Measurements from ENCODE around the gene MST1R.
"Not testable (repeated sequence)": the region's sequence is repeated elsewhere in the genome, so short reads cannot be mapped to it uniquely, and the experiment has no call there.

The MST1R gene

DNA sequence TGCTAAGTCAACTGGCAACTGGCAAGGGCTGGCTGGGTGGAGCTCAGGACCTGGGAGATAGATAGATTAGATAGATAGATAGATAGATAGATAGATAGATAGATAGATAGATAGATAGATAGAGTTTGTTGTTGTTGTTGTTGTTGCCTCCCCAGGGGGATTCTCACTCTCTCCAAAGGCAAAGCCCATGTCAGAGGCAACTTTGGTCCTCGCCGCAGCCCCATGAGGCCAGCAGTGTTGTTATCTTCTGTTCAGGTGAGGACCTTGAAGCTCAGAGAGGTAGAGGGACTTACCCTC, 7.4 kb upstream of the MST1R start:
- FAIRE-seq = no peak

DNA sequence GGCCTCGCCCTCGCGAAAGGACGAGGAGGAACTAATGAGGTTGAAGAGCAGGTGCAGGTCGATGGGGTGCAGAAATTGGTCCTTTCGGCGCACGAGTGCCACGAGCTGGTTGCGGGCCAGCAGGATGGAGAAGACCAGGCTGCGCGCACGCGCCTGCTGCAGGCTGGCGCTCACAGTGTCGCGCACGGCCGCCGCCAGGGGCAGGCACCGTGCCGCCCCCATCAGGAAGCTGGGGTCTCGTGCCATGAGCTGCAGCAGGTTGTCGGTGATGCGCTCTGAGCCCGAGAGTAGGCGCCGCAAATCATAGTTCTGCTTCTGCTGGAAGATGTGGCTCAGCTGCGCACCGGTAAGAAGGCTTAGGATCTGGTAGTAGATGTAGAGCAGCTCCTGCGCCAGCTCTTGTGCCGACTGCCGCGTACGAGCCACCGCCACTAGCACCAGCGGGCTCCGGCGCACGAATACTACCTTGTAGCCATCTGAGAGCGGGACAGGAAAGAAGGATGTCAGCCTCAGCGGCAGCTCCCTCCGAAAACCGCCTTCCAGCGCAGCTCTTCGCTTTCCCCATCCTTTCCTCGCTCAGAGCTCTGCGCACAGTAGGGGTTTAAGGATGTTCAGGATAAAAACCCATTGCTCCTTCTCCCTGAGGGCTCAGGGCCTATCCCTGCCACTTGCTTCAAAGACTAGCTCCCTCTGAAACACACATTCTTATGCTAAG, 6.9 kb upstream of the MST1R start:
- FAIRE-seq = no peak

- FAIRE-seq = no peak
Measured at GRCh38 chr3:49908373-49909199, 4.9 kb upstream of the MST1R start.

DNA sequence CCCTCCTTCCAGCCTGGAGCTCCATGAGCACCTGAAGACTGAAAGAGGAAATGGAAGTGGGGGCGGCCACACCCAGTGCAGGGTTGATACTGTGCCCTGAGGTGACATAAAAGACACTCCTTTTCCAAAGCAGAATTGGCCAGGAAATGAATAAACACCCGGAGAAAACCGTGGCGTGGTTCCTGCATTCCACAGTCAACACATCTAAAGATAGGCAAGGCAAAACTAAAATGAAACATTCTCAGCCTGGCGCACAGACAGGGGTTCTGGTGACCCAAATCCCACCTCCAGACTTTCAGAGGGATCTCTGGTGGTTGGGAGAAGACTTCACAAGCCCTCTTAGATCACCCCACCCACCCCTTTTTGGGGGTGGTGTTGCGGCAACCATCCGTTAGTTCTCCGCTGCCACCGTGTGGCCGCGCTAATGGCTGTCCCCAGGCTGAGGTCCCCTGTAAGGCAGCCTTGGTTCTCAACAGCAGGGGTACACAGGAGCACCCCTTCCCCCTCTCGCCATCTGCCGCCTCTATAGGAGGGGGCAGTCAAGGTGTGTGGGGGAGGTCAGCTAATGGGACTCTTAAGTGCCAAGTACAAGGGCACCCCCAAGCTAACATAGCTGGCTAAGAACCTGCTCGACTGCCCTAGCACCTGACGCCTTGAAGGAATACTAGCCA, 2.5 kb upstream of the MST1R start:
- FAIRE-seq = no peak

GRCh38 chr3:49904448-49904847, 775 bp upstream of the MST1R start:
- FAIRE-seq = not testable (repeated sequence)

GRCh38 chr3:49902511-49903345, 945 bp downstream of the MST1R start:
- no peak for FAIRE-seq

DNA sequence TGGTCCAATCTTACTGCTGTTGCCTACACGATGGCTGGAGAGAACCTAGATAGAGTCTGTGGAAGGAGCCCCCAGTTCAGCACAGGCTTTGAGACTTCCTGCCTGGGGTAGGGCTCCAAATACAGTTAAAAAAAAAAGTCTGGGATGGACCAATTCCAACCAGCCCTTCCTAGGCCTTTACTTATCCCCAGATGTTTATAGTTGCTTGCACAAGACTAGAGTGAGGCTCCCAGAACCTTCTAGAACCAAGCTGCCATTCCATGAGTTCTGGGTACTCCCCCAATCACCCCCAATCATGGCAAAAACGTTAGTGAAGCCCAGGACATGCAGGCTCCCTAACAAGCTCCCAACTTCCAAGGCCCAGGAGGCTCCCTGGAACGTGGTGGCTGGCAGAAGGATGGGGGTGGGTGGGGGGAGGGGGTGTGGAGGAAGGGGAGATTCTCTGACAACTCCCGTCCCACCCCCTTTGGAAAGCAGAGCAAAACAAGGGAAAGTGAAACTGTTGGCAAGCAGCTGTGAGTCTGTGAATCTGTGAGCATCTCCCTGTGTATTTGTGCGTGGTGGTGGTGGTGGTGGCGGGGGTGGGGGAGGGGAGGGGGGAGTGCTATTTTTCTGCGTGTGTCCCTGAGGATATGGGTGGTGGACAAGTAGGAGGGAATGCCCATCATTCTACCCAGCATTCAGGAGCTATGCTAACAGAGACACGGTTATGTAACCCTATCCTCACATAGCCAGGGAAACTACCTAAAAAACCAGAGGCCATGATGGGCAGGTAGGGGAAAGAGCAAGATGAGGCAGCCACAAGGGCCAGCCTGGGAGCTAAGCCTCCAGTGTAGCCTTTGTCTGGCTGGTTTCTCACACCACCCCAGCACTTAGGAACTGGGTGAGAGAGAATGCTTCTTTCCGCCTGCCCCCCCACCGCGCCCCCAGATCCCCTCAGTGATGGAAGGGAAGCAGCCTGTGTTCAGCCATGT, 2.0 kb downstream of the MST1R start:
- FAIRE-seq = no peak

- no peak for FAIRE-seq
Measured at GRCh38 chr3:49900491-49901153, 3.1 kb downstream of the MST1R start.

- no peak for FAIRE-seq
Measured at GRCh38 chr3:49899815-49900214, 3.9 kb downstream of the MST1R start.

DNA sequence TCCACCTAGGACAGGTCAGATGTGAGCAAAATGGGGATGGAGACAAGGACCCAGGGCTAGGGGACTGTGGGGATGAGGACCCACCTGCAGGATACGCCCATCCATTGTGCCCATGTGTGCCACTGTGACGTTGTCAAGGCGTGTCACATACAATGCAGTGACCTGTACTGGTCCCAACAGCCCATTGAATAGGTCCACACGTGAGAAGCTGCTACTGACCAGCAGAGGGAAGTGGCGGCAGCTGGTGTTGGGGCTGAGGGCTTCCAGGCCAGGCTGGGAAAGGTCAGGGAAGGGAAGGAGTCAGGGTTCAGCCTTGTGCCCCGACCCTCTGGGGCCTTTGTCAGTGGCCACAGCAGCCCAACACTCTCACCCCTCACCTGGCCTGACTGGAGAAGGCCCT, 4.7 kb downstream of the MST1R start:
- no peak for FAIRE-seq

DNA sequence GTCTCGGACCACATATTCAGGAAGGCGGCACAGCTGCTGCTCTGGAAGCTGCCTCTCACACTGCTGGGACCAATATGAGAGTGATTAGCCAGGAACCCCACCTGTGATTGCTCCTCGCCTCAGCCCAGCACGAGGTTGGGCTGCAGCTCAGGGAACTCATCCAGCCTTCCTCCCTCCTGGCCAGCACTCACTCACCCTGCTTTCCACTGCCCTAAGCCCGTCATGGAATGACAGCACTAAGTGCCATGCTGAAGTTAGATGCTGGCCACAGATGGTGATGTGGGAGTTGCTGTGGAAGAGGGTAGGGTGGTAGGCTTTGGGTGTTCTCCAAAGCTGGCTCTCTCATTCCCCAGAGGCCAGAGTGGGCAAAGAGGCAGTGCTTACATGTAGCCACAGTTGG, 7.3 kb downstream of the MST1R start:
- FAIRE-seq = no peak

DNA sequence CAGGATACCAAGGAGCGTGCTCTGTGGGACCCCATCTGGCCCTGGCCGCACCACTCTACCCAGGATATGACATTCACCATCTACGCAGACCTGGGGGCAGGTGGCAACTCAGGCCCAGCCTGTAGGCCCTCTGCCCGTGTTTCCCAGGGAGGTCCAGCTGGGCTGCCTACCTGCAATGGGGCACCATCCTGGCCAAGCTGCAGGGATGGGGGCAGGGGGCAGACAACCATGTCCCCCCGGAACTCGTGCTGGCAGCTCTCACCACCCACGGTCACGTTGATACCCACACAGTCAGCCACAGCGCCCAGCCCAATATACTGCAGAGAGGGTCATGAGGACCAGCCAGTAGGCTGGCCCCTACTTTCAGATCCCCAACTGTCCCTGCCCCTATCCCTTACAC, 7.9 kb downstream of the MST1R start:
- no peak for FAIRE-seq

- no peak for FAIRE-seq
Measured at GRCh38 chr3:49889296-49889695, 14.4 kb downstream of the MST1R start.

- FAIRE-seq = no peak
Measured at GRCh38 chr3:49886922-49887265, 16.8 kb downstream of the MST1R start.

GRCh38 chr3:49883998-49884397, 19.7 kb downstream of the MST1R start:
- no peak for FAIRE-seq

GRCh38 chr3:49882166-49882565, 21.5 kb downstream of the MST1R start:
- FAIRE-seq = no peak

GRCh38 chr3:49880581-49881315, 22.9 kb downstream of the MST1R start:
- FAIRE-seq = no peak

DNA sequence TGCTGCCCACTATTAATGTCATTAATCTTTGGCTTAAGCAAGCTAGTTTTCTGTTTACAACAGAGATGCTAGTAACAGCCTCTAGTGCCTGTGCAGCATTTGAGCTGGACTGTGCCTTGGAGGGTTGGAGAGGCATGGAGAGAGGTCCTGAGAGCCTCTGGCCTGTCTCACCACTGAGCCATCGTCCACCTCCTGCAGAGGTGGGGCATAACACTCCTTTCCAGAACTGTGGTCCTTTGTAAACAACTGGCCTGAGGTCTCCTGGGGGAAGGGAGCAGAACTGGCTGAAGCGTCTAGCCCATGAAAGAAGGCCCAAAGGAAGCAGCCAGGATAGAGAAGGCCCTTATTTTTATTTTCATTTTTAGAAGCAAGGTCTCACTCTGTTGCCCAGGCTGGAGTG, 24.0 kb downstream of the MST1R start:
- FAIRE-seq = no peak

- FAIRE-seq = no peak
Measured at GRCh38 chr3:49878686-49879085, 25.0 kb downstream of the MST1R start.

DNA sequence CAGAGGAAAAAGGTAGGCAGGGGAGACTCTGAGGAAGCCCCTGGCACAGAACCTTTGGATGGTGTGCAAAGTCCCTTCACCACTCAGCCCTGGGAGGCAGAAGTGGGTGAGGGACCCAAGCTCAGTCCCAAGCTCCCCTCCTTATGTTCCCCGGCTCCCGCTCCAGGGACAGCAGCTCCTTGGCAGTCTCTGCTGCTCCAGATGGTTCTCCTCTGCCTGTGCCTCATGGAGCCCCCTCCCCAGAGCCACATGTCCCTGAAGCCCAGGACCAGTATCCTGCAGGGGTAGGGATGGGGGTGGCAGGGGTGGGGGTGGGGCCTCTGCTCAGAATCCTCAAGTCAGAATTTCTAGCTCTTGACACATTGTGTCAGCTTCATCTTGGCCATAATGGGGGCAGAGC, 26.0 kb downstream of the MST1R start:
- no peak for FAIRE-seq

DNA sequence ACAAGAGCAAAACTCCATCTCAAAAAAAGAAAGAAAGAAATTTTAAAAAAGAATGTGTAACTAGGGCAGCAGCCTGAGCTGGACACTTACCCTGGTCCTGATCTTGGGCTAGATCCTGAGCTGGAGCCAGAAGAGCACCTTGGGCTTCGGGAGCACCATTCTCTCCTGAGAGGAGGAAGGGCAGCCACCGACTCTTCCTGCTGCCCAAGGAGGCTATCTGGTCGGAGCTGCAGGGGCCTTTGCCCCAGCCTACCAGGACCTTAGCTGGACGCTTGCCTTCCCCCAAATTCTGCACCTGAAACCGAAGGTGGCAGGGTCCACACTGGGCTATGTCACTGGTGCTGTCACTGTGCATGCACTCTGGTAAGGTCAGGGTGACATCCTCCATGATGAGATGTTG, 27.1 kb downstream of the MST1R start:
- no peak for FAIRE-seq

All from colon (tissue), 2 donors.